Measurements from ENCODE around the gene NPHS1. TPM values are rescaled to one million over a fixed set of nuclear protein-coding genes. Genes with fewer than 3 reads are reported as not detected.

Gene NPHS1
- total and polyA plus RNA-seq, 2 of the 8 experiments (the other 6 are each of a cell fraction or from before 2014, with no cell fraction given), result 1.3 to 1.4 TPM

GRCh38 chr19:35779033-35779432 is 73.3 kb downstream of the NPHS1 start (continued):
- no peak for TF ChIP-seq CHD7 (IDR thresholded peaks at IDR 0.05; ENCODE audit: insufficient replicate concordance, low read length)
- no peak for TF ChIP-seq SUZ12 (IDR thresholded peaks at IDR 0.05; ENCODE audit: low read length)
- no peak for TF ChIP-seq GTF2F1 (IDR thresholded peaks at IDR 0.05; ENCODE audit: borderline replicate concordance, low read depth, low read length)
- no peak for TF ChIP-seq HDAC2 (IDR thresholded peaks at IDR 0.05; ENCODE audit: borderline replicate concordance in 1 of 2, low read depth in 2 of 2, low read length in 2 of 2)
- no peak for TF ChIP-seq CHD2 (IDR thresholded peaks at IDR 0.05; ENCODE audit: low read length)
- TF ChIP-seq CBX8 (IDR thresholded peaks at IDR 0.05; ENCODE audit: borderline replicate concordance, low read depth, low read length), result no peak
- TF ChIP-seq SP1 (IDR thresholded peaks at IDR 0.05; ENCODE audit: low read depth, low read length), result no peak
- TF ChIP-seq SIX5 (IDR thresholded peaks at IDR 0.05; ENCODE audit: low read depth, low read length), result no peak
- TF ChIP-seq CEBPB (IDR thresholded peaks at IDR 0.05; ENCODE audit: low read depth, low read length), result no peak
- TF ChIP-seq POU5F1 (IDR thresholded peaks at IDR 0.05; ENCODE audit: low read depth, low read length), result no peak
- TF ChIP-seq TAF1 (IDR thresholded peaks at IDR 0.05; ENCODE audit: low read depth, low read length), result no peak
- TF ChIP-seq RBBP5 (IDR thresholded peaks at IDR 0.05; ENCODE audit: borderline replicate concordance, low read depth, low read length), result no peak
